Nephron progenitor cell (in vitro differentiated cells): Measurements from ENCODE around the gene SIKE1.

Experiments used
- DNase-seq: peaks from one replicate; pipeline ENCODE4 v3.0.0; 2021
- H3K27ac Mint-ChIP-seq: 2 replicates; pipeline ENCODE4 v1.8.0; 2021; ENCODE audit warnings: mild to moderate bottlenecking, moderate library complexity, mixed read lengths
- H3K27me3 Mint-ChIP-seq: 2 replicates; pipeline ENCODE4 v1.8.0; 2021; ENCODE audit warnings: mild to moderate bottlenecking, low read depth, mixed read lengths; ENCODE audit not compliant: poor library complexity
- H3K36me3 Mint-ChIP-seq: 2 replicates; pipeline ENCODE4 v1.8.0; 2021; ENCODE audit warnings: low read depth, mixed read lengths
- H3K4me1 Mint-ChIP-seq: 2 replicates; pipeline ENCODE4 v1.8.0; 2021; ENCODE audit warnings: mixed read lengths
- H3K4me3 Mint-ChIP-seq: 2 replicates; pipeline ENCODE4 v1.8.0; 2021; ENCODE audit warnings: mild to moderate bottlenecking, moderate library complexity, mixed read lengths
- H3K9me3 Mint-ChIP-seq: 2 replicates; pipeline ENCODE4 v1.8.0; 2021; ENCODE audit warnings: mild to moderate bottlenecking, moderate library complexity, mixed read lengths
- TF ChIP-seq, protein P1 (sequence below): fragments of 200-600 bp; sonication (generic); IDR thresholded peaks from 2 replicates; pipeline ENCODE4 v1.5.0; 2021; ENCODE audit warnings: antibody characterized with exemption

SIKE1 gene

GRCh38 chr1:114723457-114723856 lies 57.0 kb downstream of the SIKE1 start:
- TF ChIP-seq, protein P1, sequence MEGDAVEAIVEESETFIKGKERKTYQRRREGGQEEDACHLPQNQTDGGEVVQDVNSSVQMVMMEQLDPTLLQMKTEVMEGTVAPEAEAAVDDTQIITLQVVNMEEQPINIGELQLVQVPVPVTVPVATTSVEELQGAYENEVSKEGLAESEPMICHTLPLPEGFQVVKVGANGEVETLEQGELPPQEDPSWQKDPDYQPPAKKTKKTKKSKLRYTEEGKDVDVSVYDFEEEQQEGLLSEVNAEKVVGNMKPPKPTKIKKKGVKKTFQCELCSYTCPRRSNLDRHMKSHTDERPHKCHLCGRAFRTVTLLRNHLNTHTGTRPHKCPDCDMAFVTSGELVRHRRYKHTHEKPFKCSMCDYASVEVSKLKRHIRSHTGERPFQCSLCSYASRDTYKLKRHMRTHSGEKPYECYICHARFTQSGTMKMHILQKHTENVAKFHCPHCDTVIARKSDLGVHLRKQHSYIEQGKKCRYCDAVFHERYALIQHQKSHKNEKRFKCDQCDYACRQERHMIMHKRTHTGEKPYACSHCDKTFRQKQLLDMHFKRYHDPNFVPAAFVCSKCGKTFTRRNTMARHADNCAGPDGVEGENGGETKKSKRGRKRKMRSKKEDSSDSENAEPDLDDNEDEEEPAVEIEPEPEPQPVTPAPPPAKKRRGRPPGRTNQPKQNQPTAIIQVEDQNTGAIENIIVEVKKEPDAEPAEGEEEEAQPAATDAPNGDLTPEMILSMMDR: no peak
- Mint-ChIP-seq H3K36me3 (peaks cover 89% of the 10 kb centered on the region), H3K27ac (no peak overlapping the region), H3K4me1 (no peaks in the 10 kb centered on the region), H3K27me3 (no peaks in the 10 kb centered on the region), H3K9me3 (no peaks in the 10 kb centered on the region), H3K4me3 (no peak overlapping the region)
- no peak for DNase-seq

DNA sequence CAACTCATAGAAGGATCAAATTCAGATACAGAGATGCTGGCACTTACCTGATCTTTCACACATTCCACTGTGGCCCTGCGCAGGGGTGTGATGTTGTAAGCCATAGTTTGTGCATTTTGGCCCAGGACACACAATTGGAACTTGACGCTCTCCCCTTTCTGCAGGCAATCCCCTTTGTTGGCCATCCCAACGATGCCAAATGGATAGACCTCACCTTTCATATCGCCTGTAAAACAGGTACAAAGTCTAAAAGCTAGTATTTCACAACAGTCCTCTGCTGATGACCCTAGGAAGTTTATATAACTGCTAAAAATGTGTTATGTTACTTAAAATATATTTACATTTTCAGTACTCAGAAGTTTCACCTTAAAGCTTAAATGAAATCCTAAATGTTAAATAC lies 60.0 kb downstream of the SIKE1 start:
- Mint-ChIP-seq H3K4me1 (peaks cover 21% of the 10 kb centered on the region), H3K27ac (no peak overlapping the region), H3K27me3 (no peaks in the 10 kb centered on the region), H3K4me3 (no peak overlapping the region), H3K36me3 (peaks cover 72% of the 10 kb centered on the region), H3K9me3 (no peaks in the 10 kb centered on the region)
- TF ChIP-seq, protein P1: no peak
- no peak for DNase-seq
